PC-3 (cell line): ENCODE data around the gene ETV6.

Experiments
- CTCF ChIP-seq: fragments of 300-600 bp; sonication (generic); conservative IDR thresholded peaks from 2 replicates; pipeline ENCODE4 v1.5.1; 2017; ENCODE audit warnings: antibody characterized with exemption, low read depth, mild to moderate bottlenecking, low read length
- EZH2 ChIP-seq: fragments of 300-600 bp; sonication (generic); IDR thresholded peaks from one replicate; pipeline ENCODE4 v1.6.1; 2017; ENCODE audit warnings: antibody characterized with exemption, mild to moderate bottlenecking, low read length; ENCODE audit not compliant: unreplicated experiment

- TF ChIP-seq CTCF (no peak), EZH2 (no peak)
Observed at GRCh38 chr12:11609045-11609444, 40.4 kb upstream of the ETV6 start.
